ENCODE measurements around the gene EXOC7. TPM values are rescaled to one million over a fixed set of nuclear protein-coding genes. Genes with fewer than 3 reads are reported as not detected.

Gene EXOC7
- total RNA-seq, 4 donors from 2014 or later: 88.0 to 143 (median 105) TPM

DNA sequence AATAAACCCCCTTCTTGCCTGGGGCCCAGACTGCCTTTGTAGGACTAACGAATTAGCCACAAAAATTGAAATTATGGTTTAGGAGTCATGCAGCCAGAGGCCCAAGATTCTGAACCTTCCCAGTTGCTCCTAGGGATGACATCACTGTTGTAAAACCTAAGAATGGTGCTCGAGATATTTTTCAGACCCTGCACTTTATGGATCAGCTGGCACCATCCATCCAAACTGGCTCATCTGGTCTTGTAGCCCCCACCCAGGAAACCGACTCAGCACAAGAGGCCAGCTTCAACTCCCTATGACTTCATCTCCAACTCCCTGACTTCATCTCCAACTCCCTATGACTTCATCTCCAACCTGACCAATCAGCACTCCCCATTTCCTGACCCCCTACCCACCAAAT lies 65.5 kb downstream of the EXOC7 start:
- Histone ChIP-seq H3K36me3 (peaks cover 0 to 36% (median 14%) of the 10 kb centered on the region in 4 donors), H3K4me1 (peaks cover 0 to 16% (median 12%) of the 10 kb centered on the region in 4 donors), H3K4me3 (no peak overlapping the region), H3K27ac (peak overlapping the region; percentile 71 to 90 (median 80)), H3K27me3 (no peaks in the 10 kb centered on the region), H3K9me3 (no peaks in the 10 kb centered on the region)
- TF ChIP-seq, protein P1, sequence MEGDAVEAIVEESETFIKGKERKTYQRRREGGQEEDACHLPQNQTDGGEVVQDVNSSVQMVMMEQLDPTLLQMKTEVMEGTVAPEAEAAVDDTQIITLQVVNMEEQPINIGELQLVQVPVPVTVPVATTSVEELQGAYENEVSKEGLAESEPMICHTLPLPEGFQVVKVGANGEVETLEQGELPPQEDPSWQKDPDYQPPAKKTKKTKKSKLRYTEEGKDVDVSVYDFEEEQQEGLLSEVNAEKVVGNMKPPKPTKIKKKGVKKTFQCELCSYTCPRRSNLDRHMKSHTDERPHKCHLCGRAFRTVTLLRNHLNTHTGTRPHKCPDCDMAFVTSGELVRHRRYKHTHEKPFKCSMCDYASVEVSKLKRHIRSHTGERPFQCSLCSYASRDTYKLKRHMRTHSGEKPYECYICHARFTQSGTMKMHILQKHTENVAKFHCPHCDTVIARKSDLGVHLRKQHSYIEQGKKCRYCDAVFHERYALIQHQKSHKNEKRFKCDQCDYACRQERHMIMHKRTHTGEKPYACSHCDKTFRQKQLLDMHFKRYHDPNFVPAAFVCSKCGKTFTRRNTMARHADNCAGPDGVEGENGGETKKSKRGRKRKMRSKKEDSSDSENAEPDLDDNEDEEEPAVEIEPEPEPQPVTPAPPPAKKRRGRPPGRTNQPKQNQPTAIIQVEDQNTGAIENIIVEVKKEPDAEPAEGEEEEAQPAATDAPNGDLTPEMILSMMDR (IDR thresholded peaks at IDR 0.05): no peak
- TF ChIP-seq POLR2A (IDR thresholded peaks at IDR 0.05) (no peak), EP300 (IDR thresholded peaks at IDR 0.05; ENCODE audit: low read depth) (no peak)
- in situ Hi-C loops (cut with MboI; ENCODE audit: low pct_ligation_motif_present in 1 of 4, low pct_unique_long_range_greater_than_20kb in 1 of 4, low sequenced_read_pairs in 3 of 4): no loop called here
- DNase-seq: no peak
- intact Hi-C loops (cut with DNase I; ENCODE audit: low total_unique reads): no loop called here
- WGBS, 2 donors (ENCODE audit: low coverage in 1 of 2): 62% methylated on average over 3 of the region's 3 CpGs; no CpG with 5 or more reads in 1 of the 2 donors

GRCh38 chr17:76036497-76037261 lies 66.9 kb downstream of the EXOC7 start:
- peaks cover 0 to 23% (median 8%) of the 10 kb centered on the region in 4 donors for H3K36me3 ChIP-seq
- peaks cover 6 to 17% (median 13%) of the 10 kb centered on the region in 4 donors for H3K4me1 ChIP-seq
- in situ Hi-C loops (cut with MboI; ENCODE audit: low pct_ligation_motif_present in 1 of 4, low pct_unique_long_range_greater_than_20kb in 1 of 4, low sequenced_read_pairs in 3 of 4): no loop called here
- TF ChIP-seq EP300 (IDR thresholded peaks at IDR 0.05; ENCODE audit: low read depth) (peak; percentile 88), POLR2AphosphoS5 (IDR thresholded peaks at IDR 0.05) (peak; percentile 93 to 97 (median 93)), POLR2A (IDR thresholded peaks at IDR 0.05) (no peak)
- TF ChIP-seq, protein P1 (IDR thresholded peaks at IDR 0.05): no peak
- no peak overlapping the region for H3K4me3 ChIP-seq
- WGBS, 2 donors (ENCODE audit: low coverage in 1 of 2): 67 to 80% methylated on average over 1 to 21 of the region's 22 CpGs
- H3K27ac ChIP-seq: peak overlapping the region; percentile 71 to 90 (median 80)
- no peaks in the 10 kb centered on the region for H3K9me3 ChIP-seq
- H3K27me3 ChIP-seq: no peaks in the 10 kb centered on the region
- intact Hi-C loops (cut with DNase I; ENCODE audit: low total_unique reads): no loop called here
- peak; percentile 41 for DNase-seq

DNA sequence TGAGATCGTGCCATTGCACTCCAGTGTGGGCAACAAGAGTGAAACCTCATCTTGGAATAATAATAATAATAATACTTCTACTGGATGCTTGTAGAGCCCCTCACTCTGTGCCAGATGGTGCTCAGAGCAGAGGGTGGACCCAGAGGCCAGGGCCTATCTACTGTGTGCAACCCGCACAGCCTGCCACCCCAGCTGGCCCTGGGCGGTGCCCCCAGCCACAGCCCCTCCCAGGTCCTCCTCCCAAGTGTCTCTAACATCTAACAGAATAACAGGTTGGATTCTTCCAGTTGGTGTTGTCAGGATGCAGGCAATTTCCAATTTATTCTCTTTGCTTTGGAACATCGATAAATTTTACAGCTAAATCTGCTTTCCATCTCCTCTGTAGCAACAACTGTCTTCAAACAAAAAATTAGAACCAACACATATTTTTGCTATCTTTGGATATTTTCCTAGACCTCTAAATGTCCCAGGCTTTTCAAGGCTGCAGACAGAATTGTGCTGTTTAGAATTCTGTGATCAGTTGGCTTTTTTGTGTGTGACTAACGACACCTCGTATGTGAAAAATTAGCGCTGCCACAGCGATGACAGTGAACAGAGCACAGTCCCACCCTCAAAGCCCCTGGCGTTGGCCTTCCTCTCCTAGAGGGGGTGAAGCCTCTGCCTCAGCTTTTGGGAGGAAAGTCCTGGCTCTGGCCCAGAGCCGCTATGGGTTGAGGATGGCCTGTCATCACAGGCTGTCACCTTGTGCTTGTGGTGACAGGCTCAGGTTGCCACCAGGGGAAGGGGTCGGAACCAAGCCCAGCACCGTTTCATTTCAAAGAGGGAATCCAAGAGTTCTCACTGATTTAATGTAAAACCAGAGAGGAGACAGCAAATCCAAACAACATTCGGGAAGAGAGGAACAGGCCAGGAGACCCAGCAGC lies 68.9 kb downstream of the EXOC7 start:
- intact Hi-C loops (cut with DNase I; ENCODE audit: low total_unique reads): no loop called here
- TF ChIP-seq EP300 (IDR thresholded peaks at IDR 0.05; ENCODE audit: low read depth) (peak; percentile 20), POLR2A (IDR thresholded peaks at IDR 0.05) (no peak), POLR2AphosphoS5 (IDR thresholded peaks at IDR 0.05) (peak in 2 of 3 donors; percentile 75 to 78)
- Histone ChIP-seq H3K27ac (peak overlapping the region; percentile 71 to 90 (median 80)), H3K4me3 (no peak overlapping the region), H3K9me3 (no peaks in the 10 kb centered on the region), H3K27me3 (no peaks in the 10 kb centered on the region), H3K36me3 (peaks cover 0 to 6% (median 2%) of the 10 kb centered on the region in 4 donors), H3K4me1 (peaks cover 10 to 23% (median 15%) of the 10 kb centered on the region in 4 donors)
- 78 to 86% methylated on average over 4 to 13 of the region's 13 CpGs for WGBS, 2 donors (ENCODE audit: low coverage in 1 of 2)
- DNase-seq: no peak
- in situ Hi-C loops (cut with MboI; ENCODE audit: low pct_ligation_motif_present in 1 of 4, low pct_unique_long_range_greater_than_20kb in 1 of 4, low sequenced_read_pairs in 3 of 4): no loop called here

GRCh38 chr17:76033139-76033538 lies 70.4 kb downstream of the EXOC7 start:
- Histone ChIP-seq H3K27me3 (no peaks in the 10 kb centered on the region), H3K36me3 (no peaks in the 10 kb centered on the region), H3K4me3 (no peak overlapping the region), H3K9me3 (no peaks in the 10 kb centered on the region), H3K27ac (peak overlapping the region; percentile 24 to 90 (median 80)), H3K4me1 (peaks cover 13 to 39% (median 28%) of the 10 kb centered on the region in 4 donors)
- DNase-seq: no peak
- in situ Hi-C loops (cut with MboI; ENCODE audit: low pct_ligation_motif_present in 1 of 4, low pct_unique_long_range_greater_than_20kb in 1 of 4, low sequenced_read_pairs in 3 of 4) (no loop called here), intact Hi-C loops (cut with DNase I; ENCODE audit: low total_unique reads) (no loop called here)
- WGBS, 2 donors (ENCODE audit: low coverage in 1 of 2): 98% methylated on average over 6 of the region's 6 CpGs; no CpG with 5 or more reads in 1 of the 2 donors
- TF ChIP-seq POLR2A (IDR thresholded peaks at IDR 0.05) (no peak), EP300 (IDR thresholded peaks at IDR 0.05; ENCODE audit: low read depth) (no peak), POLR2AphosphoS5 (IDR thresholded peaks at IDR 0.05) (no peak)
- TF ChIP-seq, protein P1 (IDR thresholded peaks at IDR 0.05): no peak
